GM18873 (cell line): ENCODE data around the gene ELN.

ENCODE experiments used
- ATAC-seq: cut with Tn5 transposase; IDR thresholded peaks from one replicate; pipeline ENCODE4 v1.9.1; 2021; ENCODE audit warnings: mild to moderate bottlenecking, moderate library complexity, moderate number of reproducible peaks; ENCODE audit not compliant: unreplicated experiment, low FRiP score

The ELN gene

GRCh38 chr7:74022507-74022906, 5.5 kb upstream of the ELN start:
- no peak for ATAC-seq

GRCh38 chr7:74023092-74023536, 4.9 kb upstream of the ELN start:
- no peak for ATAC-seq

- ATAC-seq, result no peak
These were observed 4.2 kb upstream of the ELN start for GRCh38 chr7:74023786-74024185.

- ATAC-seq, result no peak
These were observed 2.8 kb upstream of the ELN start for GRCh38 chr7:74025146-74025545.

- ATAC-seq, result no peak
These were observed 2.2 kb upstream of the ELN start for GRCh38 chr7:74025730-74026129.

- no peak for ATAC-seq
These were observed 1.5 kb upstream of the ELN start for GRCh38 chr7:74026406-74026902.

GRCh38 chr7:74026903-74027682, 880 bp upstream of the ELN start:
- no peak for ATAC-seq

GRCh38 chr7:74028321-74028838, 407 bp downstream of the ELN start:
- ATAC-seq, result no peak

- no peak for ATAC-seq
These were observed 1.3 kb downstream of the ELN start for GRCh38 chr7:74029089-74029785.

GRCh38 chr7:74029991-74030415, 2.0 kb downstream of the ELN start:
- ATAC-seq, result no peak

GRCh38 chr7:74030861-74031260, 2.9 kb downstream of the ELN start:
- ATAC-seq, result no peak

GRCh38 chr7:74031403-74032190, 3.6 kb downstream of the ELN start:
- no peak for ATAC-seq

GRCh38 chr7:74032191-74032490, 4.2 kb downstream of the ELN start:
- no peak for ATAC-seq

- ATAC-seq, result no peak
These were observed 4.8 kb downstream of the ELN start for GRCh38 chr7:74032624-74033371.

- no peak for ATAC-seq
These were observed 5.7 kb downstream of the ELN start for GRCh38 chr7:74033372-74034311.

- ATAC-seq, result no peak
These were observed 9.6 kb downstream of the ELN start for GRCh38 chr7:74037609-74038008.

- no peak for ATAC-seq
These were observed 10.4 kb downstream of the ELN start for GRCh38 chr7:74038194-74038961.

GRCh38 chr7:74039337-74039736, 11.4 kb downstream of the ELN start:
- no peak for ATAC-seq
